Smooth muscle cell (in vitro differentiated cells): ENCODE measurements around the gene HSPA1A. TPM values are rescaled to one million over a fixed set of nuclear protein-coding genes. Genes with fewer than 3 reads are reported as not detected.
A peak's percentile ranks its signal among the peaks of the same experiment; 100 is the strongest.

Experiments used
- DNase-seq: peaks from one replicate; lab custom pipeline; 2025; ENCODE audit not compliant: unreplicated experiment; lab: John Stamatoyannopoulos, UW
- H2AFZ ChIP-seq: fragments of 200-600 bp; sonication (generic); 2 replicates; pipeline ENCODE4 v1.6.0; 2016; ENCODE audit warnings: antibody characterized with exemption, low read depth, mild to moderate bottlenecking
- H3F3A ChIP-seq: fragments of 200-600 bp; sonication (generic); 2 replicates; pipeline ENCODE4 v1.6.0; 2017; ENCODE audit warnings: antibody characterized with exemption, low read depth
- H3K27ac ChIP-seq: fragments of 200-600 bp; sonication (generic); 2 replicates; pipeline ENCODE4 v1.5.1; 2016; ENCODE audit warnings: low read depth, mild to moderate bottlenecking
- H3K27me3 ChIP-seq: fragments of 200-600 bp; sonication (generic); 2 replicates; pipeline ENCODE4 v1.6.1; 2016; ENCODE audit warnings: low read depth, mild to moderate bottlenecking
- H3K36me3 ChIP-seq: fragments of 200-600 bp; sonication (generic); 2 replicates; pipeline ENCODE4 v1.5.1; 2016; ENCODE audit warnings: low read depth
- H3K4me1 ChIP-seq: fragments of 200-600 bp; sonication (generic); 2 replicates; pipeline ENCODE4 v1.5.1; 2016; ENCODE audit warnings: low read depth
- H3K4me2 ChIP-seq: fragments of 200-600 bp; sonication (generic); 2 replicates; pipeline ENCODE4 v1.6.0; 2016; ENCODE audit warnings: mild to moderate bottlenecking
- H3K4me3 ChIP-seq: fragments of 200-600 bp; sonication (generic); 2 replicates; pipeline ENCODE4 v1.5.1; 2016; ENCODE audit warnings: mild to moderate bottlenecking
- H3K79me2 ChIP-seq: fragments of 200-600 bp; sonication (generic); 2 replicates; pipeline ENCODE4 v1.6.0; 2016; ENCODE audit warnings: low read depth, mild to moderate bottlenecking
- H3K9ac ChIP-seq: fragments of 200-600 bp; sonication (generic); 2 replicates; pipeline ENCODE4 v1.6.0; 2016; ENCODE audit warnings: low read depth
- H3K9me3 ChIP-seq: fragments of 200-600 bp; sonication (generic); replicated peaks from 2 replicates; pipeline ENCODE4 v1.5.1; 2016; ENCODE audit warnings: low read depth
- H4K20me1 ChIP-seq: fragments of 200-600 bp; sonication (generic); 2 replicates; pipeline ENCODE4 v1.6.0; 2016; ENCODE audit warnings: low read depth
- WGBS: methylation state at CpG from one replicate; pipeline ENCODE4 v1.1.7; 2016; ENCODE audit warnings: low lambda C conversion rate; 5-methylcytosine and 5-hydroxymethylcytosine counted together
- polyA plus RNA-seq: library from polyadenylated mRNA; unstranded; fragments of >200 nt; fragmentation: Nextera tagmentation; extraction: Ambion mirVana; gene quantifications from 2 replicates; pipeline ENCODE4 v1.2.1, GENCODE V29; 2016
- total RNA-seq: library from RNA; depleted of rRNA; stranded (reverse); fragments of >200 nt; gene quantifications from 2 replicates; pipeline ENCODE4 v1.2.3, GENCODE V29; 2014
- TF ChIP-seq, protein P1 (sequence below): fragments of 200-600 bp; sonication (generic); IDR thresholded peaks from 2 replicates; pipeline ENCODE4 v1.5.1; 2017; ENCODE audit warnings: borderline replicate concordance, mild to moderate bottlenecking, antibody characterized with exemption; ENCODE audit not compliant: insufficient read depth, poor library complexity, severe bottlenecking

HSPA1A gene
- total and polyA plus RNA-seq, 2 experiments from 2014 or later = 52.6 to 61.2 TPM

- WGBS = 77% methylated on average over 12 of the region's 14 CpGs
- Histone ChIP-seq H3K79me2 (no peaks in the 10 kb centered on the region), H2AFZ (no peak overlapping the region), H3K9ac (peak overlapping the region; percentile 36), H3K27me3 (no peaks in the 10 kb centered on the region), H3K9me3 (no peaks in the 10 kb centered on the region), H3K27ac (peak overlapping the region; percentile 61), H3K4me3 (no peak overlapping the region), H4K20me1 (no peaks in the 10 kb centered on the region), H3K36me3 (no peaks in the 10 kb centered on the region), H3F3A (peaks cover 11% of the 10 kb centered on the region), H3K4me2 (peak overlapping the region; percentile 48), H3K4me1 (peaks cover 8% of the 10 kb centered on the region)
- no peak for DNase-seq
- TF ChIP-seq, protein P1, sequence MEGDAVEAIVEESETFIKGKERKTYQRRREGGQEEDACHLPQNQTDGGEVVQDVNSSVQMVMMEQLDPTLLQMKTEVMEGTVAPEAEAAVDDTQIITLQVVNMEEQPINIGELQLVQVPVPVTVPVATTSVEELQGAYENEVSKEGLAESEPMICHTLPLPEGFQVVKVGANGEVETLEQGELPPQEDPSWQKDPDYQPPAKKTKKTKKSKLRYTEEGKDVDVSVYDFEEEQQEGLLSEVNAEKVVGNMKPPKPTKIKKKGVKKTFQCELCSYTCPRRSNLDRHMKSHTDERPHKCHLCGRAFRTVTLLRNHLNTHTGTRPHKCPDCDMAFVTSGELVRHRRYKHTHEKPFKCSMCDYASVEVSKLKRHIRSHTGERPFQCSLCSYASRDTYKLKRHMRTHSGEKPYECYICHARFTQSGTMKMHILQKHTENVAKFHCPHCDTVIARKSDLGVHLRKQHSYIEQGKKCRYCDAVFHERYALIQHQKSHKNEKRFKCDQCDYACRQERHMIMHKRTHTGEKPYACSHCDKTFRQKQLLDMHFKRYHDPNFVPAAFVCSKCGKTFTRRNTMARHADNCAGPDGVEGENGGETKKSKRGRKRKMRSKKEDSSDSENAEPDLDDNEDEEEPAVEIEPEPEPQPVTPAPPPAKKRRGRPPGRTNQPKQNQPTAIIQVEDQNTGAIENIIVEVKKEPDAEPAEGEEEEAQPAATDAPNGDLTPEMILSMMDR = no peak
Observed at GRCh38 chr6:31776485-31776988, 38.8 kb upstream of the HSPA1A start.

- H3F3A ChIP-seq = peaks cover 11% of the 10 kb centered on the region
- no peak within 1 kb of the TSS for H2AFZ ChIP-seq
- no peaks in the 10 kb centered on the region for H3K36me3 ChIP-seq
- no peaks in the 10 kb centered on the region for H3K27me3 ChIP-seq
- 38% methylated on average over 15 of the region's 15 CpGs for WGBS
- no peak for DNase-seq
- no peak within 1 kb of the TSS for H3K4me3 ChIP-seq
- no peaks in the 10 kb centered on the region for H3K9me3 ChIP-seq
- TF ChIP-seq, protein P1 = no peak
- peak within 1 kb of the TSS; percentile 61 for H3K27ac ChIP-seq
- H3K4me2 ChIP-seq = peak within 1 kb of the TSS; percentile 48
- H4K20me1 ChIP-seq = no peaks in the 10 kb centered on the region
- H3K79me2 ChIP-seq = no peaks in the 10 kb centered on the region
- peaks cover 8% of the 10 kb centered on the region for H3K4me1 ChIP-seq
- peak within 1 kb of the TSS; percentile 36 for H3K9ac ChIP-seq
Observed at GRCh38 chr6:31776989-31777666, 38.2 kb upstream of the HSPA1A start, which contains the start of gene VWA7. TSS of gene VWA7 (minus strand) at chr6:31777328. CDS start at chr6:31776779, 549 bp downstream.

GRCh38 chr6:31777667-31778050, 37.7 kb upstream of the HSPA1A start:
- no peak overlapping the region for H3K9ac ChIP-seq
- H3K36me3 ChIP-seq = no peaks in the 10 kb centered on the region
- no peaks in the 10 kb centered on the region for H3K79me2 ChIP-seq
- TF ChIP-seq, protein P1 = no peak
- no peak overlapping the region for H3K4me3 ChIP-seq
- 96% methylated on average over 3 of the region's 5 CpGs for WGBS
- H3K4me1 ChIP-seq = peaks cover 8% of the 10 kb centered on the region
- no peaks in the 10 kb centered on the region for H3K27me3 ChIP-seq
- no peak for DNase-seq
- no peak overlapping the region for H3K4me2 ChIP-seq
- peak overlapping the region; percentile 61 for H3K27ac ChIP-seq
- no peaks in the 10 kb centered on the region for H4K20me1 ChIP-seq
- H3F3A ChIP-seq = peaks cover 11% of the 10 kb centered on the region
- no peak overlapping the region for H2AFZ ChIP-seq
- H3K9me3 ChIP-seq = no peaks in the 10 kb centered on the region
